IPS-18c (cell line): ENCODE results near the gene TNS1.

Experiments used
- H3K4me3 ChIP-seq: 2 replicates; pipeline ENCODE4 v1.7.0; 2013; ENCODE audit warnings: low read depth, mild to moderate bottlenecking, low read length, moderate library complexity; ENCODE audit not compliant: insufficient read depth
- H3K9me3 ChIP-seq: one replicate; pipeline ENCODE4 v1.6.1; 2013; ENCODE audit warnings: mild to moderate bottlenecking, low read length, moderate library complexity; ENCODE audit not compliant: control insufficient read depth, insufficient read depth

The TNS1 gene

DNA sequence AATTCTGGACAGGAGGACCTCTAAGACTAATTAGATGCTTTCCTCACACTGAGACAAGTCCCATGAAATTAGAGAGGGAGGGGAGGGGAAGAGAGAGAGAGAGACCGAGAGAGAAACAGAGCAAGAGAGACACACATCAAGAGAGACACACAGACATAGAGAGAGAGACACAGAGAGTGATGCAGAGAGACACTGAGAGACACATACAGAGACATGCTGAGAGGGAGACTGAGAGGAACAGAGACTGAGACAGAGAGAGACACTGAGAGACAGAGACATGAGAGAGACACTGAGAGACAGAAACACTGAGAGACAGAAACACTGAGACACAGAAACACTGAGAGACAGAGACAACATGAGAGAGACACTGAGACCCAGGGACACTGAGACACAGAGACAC lies 250.8 kb downstream of the TNS1 start:
- Histone ChIP-seq H3K9me3 (no peaks in the 10 kb centered on the region), H3K4me3 (no peak overlapping the region)

DNA sequence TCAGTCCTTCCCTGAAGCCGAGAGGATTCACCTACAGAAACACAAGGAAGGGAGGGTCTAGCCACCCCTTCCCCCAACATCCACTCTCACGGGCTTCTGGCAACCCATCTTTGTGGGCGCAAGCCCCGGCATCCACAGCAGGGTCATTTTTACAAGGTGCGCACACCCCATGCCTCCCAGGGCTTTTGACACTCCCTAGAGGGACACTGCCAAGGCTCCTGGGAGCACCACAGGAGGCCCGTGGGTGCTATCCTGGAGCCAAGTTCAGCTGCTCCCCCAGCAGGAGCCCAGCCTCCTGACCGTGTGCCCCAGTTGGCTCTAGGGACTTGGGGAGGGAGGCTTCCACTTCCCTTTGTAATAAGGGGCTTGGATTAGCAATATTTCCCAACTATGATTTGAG lies 251.6 kb downstream of the TNS1 start:
- no peaks in the 10 kb centered on the region for H3K9me3 ChIP-seq
- H3K4me3 ChIP-seq = no peak overlapping the region
